SU-DHL-6 (cell line): ENCODE results near the gene SEMG2.

ENCODE experiments used
- H2AFZ ChIP-seq: fragments of 200-600 bp; sonication (generic); 2 replicates; pipeline ENCODE4 v1.6.1; 2014; ENCODE audit warnings: low read depth, mild to moderate bottlenecking, moderate library complexity, mixed read lengths, antibody characterized with exemption, low read length; ENCODE audit not compliant: severe bottlenecking
- H3F3A ChIP-seq: fragments of 200-600 bp; shearing (Covaris generic); 2 replicates; pipeline ENCODE4 v1.6.0; 2016; ENCODE audit warnings: antibody characterized with exemption, mild to moderate bottlenecking; ENCODE audit not compliant: insufficient read depth
- H3K27ac ChIP-seq: fragments of 200-600 bp; sonication (generic); 2 replicates; pipeline ENCODE4 v1.5.1; 2016; ENCODE audit warnings: low read depth, mild to moderate bottlenecking, low read length, moderate library complexity, mixed read lengths
- H3K27me3 ChIP-seq: fragments of 200-600 bp; sonication (generic), shearing (Covaris generic); 2 replicates; pipeline ENCODE4 v1.6.0; 2014; ENCODE audit warnings: mild to moderate bottlenecking, low read length
- H3K36me3 ChIP-seq: fragments of 200-600 bp; sonication (generic); 2 replicates; pipeline ENCODE4 v1.6.1; 2014; ENCODE audit warnings: mild to moderate bottlenecking, low read length, mixed read lengths
- H3K4me2 ChIP-seq: fragments of 300-600, 200-600 bp; shearing (Covaris generic), sonication (generic); 2 replicates; pipeline ENCODE4 v1.6.0; 2014; ENCODE audit warnings: low read length, low read depth, mild to moderate bottlenecking; ENCODE audit not compliant: poor library complexity, severe bottlenecking
- H3K4me3 ChIP-seq: fragments of 200-600 bp; sonication (generic); 2 replicates; pipeline ENCODE4 v1.5.1; 2014; ENCODE audit warnings: antibody characterized with exemption, low read length, mild to moderate bottlenecking, mixed read lengths; ENCODE audit not compliant: insufficient read depth, poor library complexity, severe bottlenecking
- H3K79me2 ChIP-seq: fragments of 200-600 bp; sonication (generic); 2 replicates; pipeline ENCODE4 v1.6.1; 2014; ENCODE audit warnings: mild to moderate bottlenecking, low read length, moderate library complexity; ENCODE audit not compliant: insufficient read depth
- H3K9ac ChIP-seq: fragments of 200-600 bp; sonication (generic); 2 replicates; pipeline ENCODE4 v1.7.0; 2014; ENCODE audit warnings: mild to moderate bottlenecking, low read length
- H3K9me2 ChIP-seq: fragments of 200-600 bp; sonication (generic); replicated peaks from 2 replicates; pipeline ENCODE4 v1.6.1; 2014; ENCODE audit warnings: low read length; ENCODE audit not compliant: insufficient read depth
- H3K9me3 ChIP-seq: fragments of 200-600 bp; sonication (generic); 2 replicates; pipeline ENCODE4 v1.6.1; 2014; ENCODE audit warnings: low read length, mixed read lengths; ENCODE audit not compliant: insufficient read depth
- H4K20me1 ChIP-seq: fragments of 200-600 bp; sonication (generic); 2 replicates; pipeline ENCODE4 v1.6.1; 2014; ENCODE audit warnings: low read depth, mild to moderate bottlenecking, antibody characterized with exemption, low read length, moderate library complexity, mixed read lengths
- CTCF ChIP-seq: fragments of 200-600 bp; sonication (generic); IDR thresholded peaks from one replicate; pipeline ENCODE4 v1.5.1; 2017; ENCODE audit warnings: antibody characterized with exemption, mild to moderate bottlenecking, low read length, moderate library complexity; ENCODE audit not compliant: insufficient read depth, poor library complexity, severe bottlenecking
- EZH2phosphoT487 ChIP-seq: fragments of 200-600 bp; sonication (generic), shearing (Covaris generic); conservative IDR thresholded peaks from 2 replicates; pipeline ENCODE4 v1.6.1; 2018; ENCODE audit warnings: mild to moderate bottlenecking, antibody characterized with exemption, low read length, moderate library complexity, mixed read lengths

Gene SEMG2

GRCh38 chr20:45258259-45258658, 37.1 kb downstream of the SEMG2 start:
- H3K79me2 ChIP-seq: no peaks in the 10 kb centered on the region
- H3K36me3 ChIP-seq: no peaks in the 10 kb centered on the region
- no peak overlapping the region for H3K4me2 ChIP-seq
- no peak overlapping the region for H3K9ac ChIP-seq
- H3K27me3 ChIP-seq: 0 out of 2 replicates have a peak, but pooled peaks cover 3% of the 10 kb centered on the region
- H3F3A ChIP-seq: no peaks in the 10 kb centered on the region
- H3K4me3 ChIP-seq: no peak overlapping the region
- no peaks in the 10 kb centered on the region for H4K20me1 ChIP-seq
- no peak for TF ChIP-seq EZH2phosphoT487
- no peaks in the 10 kb centered on the region for H3K9me3 ChIP-seq
- H2AFZ ChIP-seq: no peak overlapping the region
- no peak overlapping the region for H3K27ac ChIP-seq
- no peaks in the 10 kb centered on the region for H3K9me2 ChIP-seq

- H3K27me3 ChIP-seq: 0 out of 2 replicates have a peak, but pooled peaks cover 3% of the 10 kb centered on the region
- H3K9ac ChIP-seq: no peak overlapping the region
- H3K79me2 ChIP-seq: no peaks in the 10 kb centered on the region
- H3K9me3 ChIP-seq: no peaks in the 10 kb centered on the region
- H3F3A ChIP-seq: no peaks in the 10 kb centered on the region
- H4K20me1 ChIP-seq: no peaks in the 10 kb centered on the region
- no peak overlapping the region for H2AFZ ChIP-seq
- no peaks in the 10 kb centered on the region for H3K36me3 ChIP-seq
- no peak overlapping the region for H3K27ac ChIP-seq
- no peak overlapping the region for H3K4me3 ChIP-seq
- H3K4me2 ChIP-seq: no peak overlapping the region
- TF ChIP-seq EZH2phosphoT487 (no peak), CTCF (no peak)
- no peaks in the 10 kb centered on the region for H3K9me2 ChIP-seq
Observed at GRCh38 chr20:45258664-45259063, 37.5 kb downstream of the SEMG2 start.

GRCh38 chr20:45263556-45264266, 42.5 kb downstream of the SEMG2 start:
- no peaks in the 10 kb centered on the region for H4K20me1 ChIP-seq
- no peaks in the 10 kb centered on the region for H3K79me2 ChIP-seq
- no peaks in the 10 kb centered on the region for H3K9me2 ChIP-seq
- H3K9ac ChIP-seq: no peak overlapping the region
- no peaks in the 10 kb centered on the region for H3K9me3 ChIP-seq
- H3K36me3 ChIP-seq: no peaks in the 10 kb centered on the region
- no peak overlapping the region for H3K4me2 ChIP-seq
- no peak overlapping the region for H3K4me3 ChIP-seq
- TF ChIP-seq CTCF: no peak
- TF ChIP-seq EZH2phosphoT487: no peak
- H2AFZ ChIP-seq: no peak overlapping the region
- no peak overlapping the region for H3K27ac ChIP-seq
- 0 out of 2 replicates have a peak, but pooled peaks cover 3% of the 10 kb centered on the region for H3K27me3 ChIP-seq
- no peaks in the 10 kb centered on the region for H3F3A ChIP-seq

- Histone ChIP-seq H3K27me3 (0 out of 2 replicates have a peak, but pooled peaks cover 3% of the 10 kb centered on the region), H3K79me2 (no peaks in the 10 kb centered on the region), H3K4me2 (no peak overlapping the region), H4K20me1 (no peaks in the 10 kb centered on the region), H2AFZ (no peak overlapping the region), H3K9me3 (no peaks in the 10 kb centered on the region), H3K4me3 (no peak overlapping the region), H3K36me3 (no peaks in the 10 kb centered on the region), H3K27ac (no peak overlapping the region), H3K9ac (no peak overlapping the region), H3F3A (no peaks in the 10 kb centered on the region), H3K9me2 (no peaks in the 10 kb centered on the region)
- TF ChIP-seq CTCF (no peak), EZH2phosphoT487 (no peak)
Observed at GRCh38 chr20:45266977-45267376, 45.8 kb downstream of the SEMG2 start.
